K562 (cell line): ENCODE data around the gene FITM1. TPM values are rescaled to one million over a fixed set of nuclear protein-coding genes. Genes with fewer than 3 reads are reported as not detected.

Source experiments
- ATAC-seq: fragments of 200-7000 bp; cut with Tn5 transposase; 3 replicates; pipeline ENCODE4 v1.9.1; 2020; ENCODE audit warnings: moderate library complexity
- BruUV-seq: library from RNA; stranded (reverse); fragments of 400-500 nt; replicated peaks from 2 replicates; lab custom pipeline; 2021; lab: Mats Ljungman, UMichigan
- CTCF ChIA-PET: fragments of 300-600 bp; formaldehyde crosslinking; extraction: SDS; loops from one replicate; lab custom pipeline; 2021; ENCODE audit warnings: low intra/inter-chr PET ratio; lab: Yijun Ruan, JAX
- POLR2A ChIA-PET: fragments of 300-600, 350-650 bp; sonication (Branson Sonifier 250); formaldehyde crosslinking; extraction: SDS; loops from one replicate; lab custom pipeline; 2021; ENCODE audit warnings: antibody characterized with exemption, inconsistent platforms; lab: Yijun Ruan, JAX
- DNase-seq, 4 experiments: peaks; one replicate each; pipeline versions ENCODE4 v3.0.0 to v3.0.0-alpha.2; 2011 to 2018; ENCODE audit warnings: low spot score in 3 of 4, mixed read lengths in 3 of 4; ENCODE audit errors: extremely low read depth in 1 of 4
- FAIRE-seq: peaks from 2 replicates; lab custom pipeline; 2011; peaks lifted over from hg19 to GRCh38; lab: Jason Lieb, UNC
- H2AFZ ChIP-seq: 2 replicates; pipeline ENCODE4 v1.6.0; 2011; ENCODE audit warnings: low read depth, low read length, control low read depth, inconsistent platforms
- H3K27ac ChIP-seq: fragments of 200-600 bp; 3 replicates; pipeline ENCODE4 v1.8.0; 2011; ENCODE audit warnings: low read depth, mild to moderate bottlenecking, control low read depth, inconsistent platforms, low read length, moderate library complexity, mixed read lengths; ENCODE audit errors: extremely low read depth
- H3K27me3 ChIP-seq, 2 experiments: fragments of 300-600 bp in 1 of 2; 2 replicates in 1 of 2; 3 replicates in 1 of 2; pipeline versions ENCODE4 v1.6.0 to v1.8.0; 2011; ENCODE audit warnings: inconsistent platforms in 2 of 2, low read length in 2 of 2, mild to moderate bottlenecking in 1 of 2, mixed read lengths in 1 of 2, moderate library complexity in 1 of 2; ENCODE audit not compliant: control insufficient read depth in 2 of 2, insufficient read depth in 2 of 2
- H3K36me3 ChIP-seq: fragments of 300-600 bp; 3 replicates; pipeline ENCODE4 v1.8.0; 2011; ENCODE audit warnings: mild to moderate bottlenecking, low read length, inconsistent platforms; ENCODE audit not compliant: control insufficient read depth, insufficient read depth
- H3K4me1 ChIP-seq, 2 experiments: fragments of 200-600 bp in 1 of 2; replicated peaks in 1 of 2; 2 replicates in 1 of 2; 3 replicates in 1 of 2; pipeline versions ENCODE4 v1.5.1 to v1.8.0; 2011; ENCODE audit warnings: inconsistent platforms in 2 of 2, low read length in 2 of 2, mild to moderate bottlenecking in 1 of 2, mixed read lengths in 1 of 2, moderate library complexity in 1 of 2; ENCODE audit not compliant: control insufficient read depth in 2 of 2, insufficient read depth in 2 of 2
- H3K4me2 ChIP-seq: 2 replicates; pipeline ENCODE4 v1.6.1; 2011; ENCODE audit warnings: low read length, control low read depth, inconsistent platforms, mixed read lengths; ENCODE audit not compliant: insufficient read depth
- H3K4me3 ChIP-seq: fragments of 200-600 bp; sonication (generic), shearing (Covaris generic); 2 replicates; pipeline ENCODE4 v1.5.1; 2016; ENCODE audit warnings: control low read depth, inconsistent platforms
- H3K79me2 ChIP-seq: fragments of 200-600 bp; 3 replicates; pipeline ENCODE4 v1.8.0; 2011; ENCODE audit warnings: low read length, inconsistent platforms; ENCODE audit not compliant: control insufficient read depth, insufficient read depth
- H3K9ac ChIP-seq, 2 experiments: 2 replicates each; pipeline versions ENCODE4 v1.6.0 to v1.6.1; 2011; ENCODE audit warnings: low read depth in 2 of 2, low read length in 2 of 2, control low read depth in 1 of 2, inconsistent platforms in 1 of 2, mild to moderate bottlenecking in 1 of 2, mixed read lengths in 1 of 2; ENCODE audit not compliant: insufficient read depth in 1 of 2
- H3K9me1 ChIP-seq: one replicate; pipeline ENCODE4 v1.6.0; 2011; ENCODE audit warnings: inconsistent platforms, mild to moderate bottlenecking, low read length, moderate library complexity; ENCODE audit not compliant: control insufficient read depth, insufficient read depth
- H3K9me3 ChIP-seq: replicated peaks from 2 replicates; pipeline ENCODE4 v1.5.1; 2011; ENCODE audit warnings: low read depth, low read length, inconsistent platforms; ENCODE audit not compliant: control insufficient read depth, insufficient read depth
- H4K20me1 ChIP-seq: replicated peaks from 2 replicates; pipeline ENCODE4 v1.6.1; 2011; ENCODE audit warnings: low read length, inconsistent platforms, mixed read lengths; ENCODE audit not compliant: control insufficient read depth, insufficient read depth
- BRD9 ChIP-seq: fragments of 450-650 bp; IDR thresholded peaks from 2 replicates; pipeline ENCODE4 v1.6.1; 2018; ENCODE audit warnings: low read depth; ENCODE audit not compliant: partially characterized antibody
- HEY1 ChIP-seq: fragments of 250-450 bp; sonication (Bioruptor Pico); IDR thresholded peaks from 2 replicates; pipeline ENCODE4 v1.5.0; 2020; ENCODE audit warnings: mild to moderate bottlenecking, moderate library complexity, borderline replicate concordance
- PHF20 ChIP-seq: fragments of 450-650 bp; IDR thresholded peaks from 2 replicates; pipeline ENCODE4 v1.6.1; 2018; ENCODE audit not compliant: partially characterized antibody
- RFX7 ChIP-seq: fragments of 250-450 bp; sonication (Bioruptor Pico); IDR thresholded peaks from 2 replicates; pipeline ENCODE4 v1.5.1; 2021; ENCODE audit warnings: mild to moderate bottlenecking
- ZNF79 ChIP-seq: fragments of 250-450 bp; sonication (Bioruptor Pico); IDR thresholded peaks from 2 replicates; pipeline ENCODE4 v1.4.0; 2020; ENCODE audit warnings: low read depth, mild to moderate bottlenecking, moderate library complexity
- WGBS: fragments of 100-300 bp; shearing (Covaris generic); methylation state at CpG from one replicate; pipeline ENCODE4 v1.1.6; 2016; ENCODE audit warnings: low coverage, mixed read lengths; ENCODE audit not compliant: insufficient coverage; ENCODE audit errors: missing lambda C conversion rate; 5-methylcytosine and 5-hydroxymethylcytosine counted together
- in situ Hi-C: fragments of 300-500 bp; cut with MboI; formaldehyde crosslinking; loops from 4 replicates; pipeline ENCODE4 v1.15.0; 2018; ENCODE audit warnings: inconsistent platforms, mixed read lengths
- intact Hi-C: fragments of 100-400 bp; cut with micrococcal nuclease; formaldehyde crosslinking; loops from 2 replicates; pipeline ENCODE4 v1.14.2; 2022
- polyA plus RNA-seq, 8 experiments: library from polyadenylated mRNA; depleted of rRNA in 4 of 8; stranded (reverse) in 5 of 8; unstranded in 3 of 8; fragments of >200 nt; fragmentation: Nextera tagmentation in 2 of 8; fragmentation: Illumina TruSeq in 1 of 8; extraction: Ambion mirVana in 2 of 8; extraction: Trizol in 1 of 8; gene quantifications; 2 replicates each; pipeline versions ENCODE4 v1.2.1 to v1.2.3, GENCODE V29; 2011 to 2014; ENCODE audit warnings: inconsistent platforms in 1 of 8, missing spikeins in 1 of 8
- total RNA-seq, 7 experiments: library from RNA; depleted of rRNA in 6 of 7; stranded (reverse); fragments of >200 nt in 6 of 7; fragmentation: Illumina TruSeq in 2 of 7; extraction: Trizol in 2 of 7; gene quantifications; 2 replicates each; pipeline versions ENCODE4 v1.2.1 to v1.2.3, GENCODE V29; 2011 to 2021; ENCODE audit warnings: low replicate concordance in 1 of 7
- TF ChIP-seq, protein P1 (sequence below): fragments of 200-400 bp; formaldehyde crosslinking; IDR thresholded peaks from 2 replicates; pipeline ENCODE4 v1.6.1; 2017; ENCODE audit warnings: mild to moderate bottlenecking, low read depth, low read length, moderate library complexity
- TF ChIP-seq, protein P2 (sequence below): fragments of 450-650 bp; IDR thresholded peaks from 2 replicates; pipeline ENCODE4 v1.7.1; 2018; ENCODE audit warnings: mild to moderate bottlenecking, low read depth; ENCODE audit not compliant: partially characterized antibody
- TF ChIP-seq, protein P3 (sequence below): fragments of 450-650 bp; IDR thresholded peaks from 2 replicates; pipeline ENCODE4 v1.6.1; 2018; ENCODE audit warnings: mild to moderate bottlenecking, low read depth; ENCODE audit not compliant: partially characterized antibody
- TF ChIP-seq, protein P4 (sequence below): sonication (generic); formaldehyde crosslinking; IDR thresholded peaks from 2 replicates; pipeline ENCODE4 v1.5.0; 2020; ENCODE audit warnings: missing genetic modification reagents

Gene FITM1
- total and polyA plus RNA-seq, 9 of the 15 experiments (the other 6 are each of a cell fraction or from before 2014, with no cell fraction given) = 0.09 to 0.20 TPM; not detected in 7

DNA sequence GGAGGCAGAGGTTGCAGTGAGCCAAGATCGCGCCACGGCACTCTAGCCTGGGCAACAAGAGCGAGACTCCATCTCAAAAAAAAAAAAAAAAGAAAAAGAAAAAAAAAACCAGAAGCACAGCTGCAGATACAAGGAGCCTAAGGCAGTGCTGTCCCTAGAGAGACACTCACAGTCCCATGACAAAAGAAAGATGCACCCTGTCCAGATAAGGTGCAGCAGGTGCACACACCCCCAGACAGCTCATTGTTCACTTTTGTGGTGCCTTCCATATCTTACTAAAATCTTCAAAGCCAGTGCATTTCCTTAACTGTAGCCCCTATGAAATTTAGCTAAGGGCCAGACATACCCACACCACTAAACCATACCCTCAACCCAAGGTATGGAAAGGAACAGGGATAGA lies 8.0 kb upstream of the FITM1 start:
- no peak for FAIRE-seq
- H3K9me1 ChIP-seq = no peaks in the 10 kb centered on the region
- no peak for DNase-seq
- in situ Hi-C loops = no loop called here
- no peak overlapping the region for H3K9ac ChIP-seq
- no peak overlapping the region for H2AFZ ChIP-seq
- POLR2A ChIA-PET = interaction anchor here (1.0 kb wide), 1 partner anchor 8 kb away, joined by 3 read pairs; the partner anchor contains the start of genes DCAF11 and NRL
- no CpG with 5 or more reads among the region's 4 CpGs for WGBS
- H3K4me1 ChIP-seq = peaks cover 6 to 12% of the 10 kb centered on the region in 2 experiments; a peak in 4 of 5 replicates
- no TSS peak for BruUV-seq
- peaks cover 51% of the 10 kb centered on the region; the same call in 2 of the 3 replicates for H3K36me3 ChIP-seq
- TF ChIP-seq ZNF79 (CRISPR knock-in tag) (no peak), BRD9 (no peak), RFX7 (CRISPR knock-in tag) (no peak), PHF20 (no peak), HEY1 (CRISPR knock-in tag) (no peak)
- TF ChIP-seq, protein P1, sequence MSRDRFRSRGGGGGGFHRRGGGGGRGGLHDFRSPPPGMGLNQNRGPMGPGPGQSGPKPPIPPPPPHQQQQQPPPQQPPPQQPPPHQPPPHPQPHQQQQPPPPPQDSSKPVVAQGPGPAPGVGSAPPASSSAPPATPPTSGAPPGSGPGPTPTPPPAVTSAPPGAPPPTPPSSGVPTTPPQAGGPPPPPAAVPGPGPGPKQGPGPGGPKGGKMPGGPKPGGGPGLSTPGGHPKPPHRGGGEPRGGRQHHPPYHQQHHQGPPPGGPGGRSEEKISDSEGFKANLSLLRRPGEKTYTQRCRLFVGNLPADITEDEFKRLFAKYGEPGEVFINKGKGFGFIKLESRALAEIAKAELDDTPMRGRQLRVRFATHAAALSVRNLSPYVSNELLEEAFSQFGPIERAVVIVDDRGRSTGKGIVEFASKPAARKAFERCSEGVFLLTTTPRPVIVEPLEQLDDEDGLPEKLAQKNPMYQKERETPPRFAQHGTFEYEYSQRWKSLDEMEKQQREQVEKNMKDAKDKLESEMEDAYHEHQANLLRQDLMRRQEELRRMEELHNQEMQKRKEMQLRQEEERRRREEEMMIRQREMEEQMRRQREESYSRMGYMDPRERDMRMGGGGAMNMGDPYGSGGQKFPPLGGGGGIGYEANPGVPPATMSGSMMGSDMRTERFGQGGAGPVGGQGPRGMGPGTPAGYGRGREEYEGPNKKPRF = no peak
- TF ChIP-seq, protein P2, sequence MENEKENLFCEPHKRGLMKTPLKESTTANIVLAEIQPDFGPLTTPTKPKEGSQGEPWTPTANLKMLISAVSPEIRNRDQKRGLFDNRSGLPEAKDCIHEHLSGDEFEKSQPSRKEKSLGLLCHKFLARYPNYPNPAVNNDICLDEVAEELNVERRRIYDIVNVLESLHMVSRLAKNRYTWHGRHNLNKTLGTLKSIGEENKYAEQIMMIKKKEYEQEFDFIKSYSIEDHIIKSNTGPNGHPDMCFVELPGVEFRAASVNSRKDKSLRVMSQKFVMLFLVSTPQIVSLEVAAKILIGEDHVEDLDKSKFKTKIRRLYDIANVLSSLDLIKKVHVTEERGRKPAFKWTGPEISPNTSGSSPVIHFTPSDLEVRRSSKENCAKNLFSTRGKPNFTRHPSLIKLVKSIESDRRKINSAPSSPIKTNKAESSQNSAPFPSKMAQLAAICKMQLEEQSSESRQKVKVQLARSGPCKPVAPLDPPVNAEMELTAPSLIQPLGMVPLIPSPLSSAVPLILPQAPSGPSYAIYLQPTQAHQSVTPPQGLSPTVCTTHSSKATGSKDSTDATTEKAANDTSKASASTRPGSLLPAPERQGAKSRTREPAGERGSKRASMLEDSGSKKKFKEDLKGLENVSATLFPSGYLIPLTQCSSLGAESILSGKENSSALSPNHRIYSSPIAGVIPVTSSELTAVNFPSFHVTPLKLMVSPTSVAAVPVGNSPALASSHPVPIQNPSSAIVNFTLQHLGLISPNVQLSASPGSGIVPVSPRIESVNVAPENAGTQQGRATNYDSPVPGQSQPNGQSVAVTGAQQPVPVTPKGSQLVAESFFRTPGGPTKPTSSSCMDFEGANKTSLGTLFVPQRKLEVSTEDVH = no peak
- TF ChIP-seq, protein P3, sequence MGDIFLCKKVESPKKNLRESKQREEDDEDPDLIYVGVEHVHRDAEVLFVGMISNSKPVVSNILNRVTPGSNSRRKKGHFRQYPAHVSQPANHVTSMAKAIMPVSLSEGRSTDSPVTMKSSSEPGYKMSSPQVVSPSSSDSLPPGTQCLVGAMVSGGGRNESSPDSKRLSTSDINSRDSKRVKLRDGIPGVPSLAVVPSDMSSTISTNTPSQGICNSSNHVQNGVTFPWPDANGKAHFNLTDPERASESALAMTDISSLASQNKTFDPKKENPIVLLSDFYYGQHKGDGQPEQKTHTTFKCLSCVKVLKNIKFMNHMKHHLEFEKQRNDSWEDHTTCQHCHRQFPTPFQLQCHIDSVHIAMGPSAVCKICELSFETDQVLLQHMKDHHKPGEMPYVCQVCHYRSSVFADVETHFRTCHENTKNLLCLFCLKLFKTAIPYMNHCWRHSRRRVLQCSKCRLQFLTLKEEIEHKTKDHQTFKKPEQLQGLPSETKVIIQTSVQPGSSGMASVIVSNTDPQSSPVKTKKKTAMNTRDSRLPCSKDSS = no peak
- TF ChIP-seq, protein P4, sequence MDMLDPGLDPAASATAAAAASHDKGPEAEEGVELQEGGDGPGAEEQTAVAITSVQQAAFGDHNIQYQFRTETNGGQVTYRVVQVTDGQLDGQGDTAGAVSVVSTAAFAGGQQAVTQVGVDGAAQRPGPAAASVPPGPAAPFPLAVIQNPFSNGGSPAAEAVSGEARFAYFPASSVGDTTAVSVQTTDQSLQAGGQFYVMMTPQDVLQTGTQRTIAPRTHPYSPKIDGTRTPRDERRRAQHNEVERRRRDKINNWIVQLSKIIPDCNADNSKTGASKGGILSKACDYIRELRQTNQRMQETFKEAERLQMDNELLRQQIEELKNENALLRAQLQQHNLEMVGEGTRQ = no peak
- TF ChIP-seq, all 486 proteins: peak for 0
- no peaks in the 10 kb centered on the region for H3K27me3 ChIP-seq
- no peak overlapping the region for H3K4me2 ChIP-seq
- CTCF ChIA-PET = no interaction called here
- no peak; the same call in 2 of the 3 replicates for ATAC-seq
- intact Hi-C loops = no loop called here
- no peaks in the 10 kb centered on the region for H3K9me3 ChIP-seq
- no peaks in the 10 kb centered on the region for H4K20me1 ChIP-seq
- H3K79me2 ChIP-seq = no peaks in the 10 kb centered on the region
- H3K4me3 ChIP-seq = no peak overlapping the region
- no peak overlapping the region for H3K27ac ChIP-seq
